ELR (cell line): Measurements from ENCODE around the gene DLG2.
A peak's percentile ranks its signal among the peaks of the same experiment; 100 is the strongest.

Experiments
- DNase-seq: peaks from one replicate; pipeline ENCODE4 v3.0.0-alpha.2; 2015; ENCODE audit warnings: low read depth

The DLG2 gene

GRCh38 chr11:83572581-83573496 is 2054.3 kb downstream of the DLG2 start:
- DNase-seq: peak; percentile 47

- DNase-seq: no peak
Observed at GRCh38 chr11:83571302-83571701, 2055.8 kb downstream of the DLG2 start.

- no peak for DNase-seq
Observed at GRCh38 chr11:83569134-83569805, 2057.9 kb downstream of the DLG2 start.

GRCh38 chr11:83568516-83568915 is 2058.6 kb downstream of the DLG2 start:
- no peak for DNase-seq

GRCh38 chr11:83566950-83567349 is 2060.2 kb downstream of the DLG2 start:
- peak; percentile 61 for DNase-seq

GRCh38 chr11:83564870-83565269 is 2062.3 kb downstream of the DLG2 start:
- DNase-seq: no peak

- no peak for DNase-seq
Observed at GRCh38 chr11:83558281-83558680, 2068.9 kb downstream of the DLG2 start.

- DNase-seq: no peak
Observed at GRCh38 chr11:83557653-83558052, 2069.5 kb downstream of the DLG2 start.

- DNase-seq: no peak
Observed at GRCh38 chr11:83554876-83555275, 2072.3 kb downstream of the DLG2 start.

GRCh38 chr11:83549984-83550667 is 2077.0 kb downstream of the DLG2 start:
- no peak for DNase-seq

GRCh38 chr11:83546368-83546767 is 2080.8 kb downstream of the DLG2 start:
- DNase-seq: no peak

GRCh38 chr11:83545494-83546260 is 2081.5 kb downstream of the DLG2 start:
- DNase-seq: no peak

GRCh38 chr11:83544846-83545245 is 2082.3 kb downstream of the DLG2 start:
- DNase-seq: no peak

GRCh38 chr11:83543706-83544439 is 2083.3 kb downstream of the DLG2 start:
- DNase-seq: no peak

GRCh38 chr11:83542861-83543260 is 2084.3 kb downstream of the DLG2 start:
- DNase-seq: no peak

- no peak for DNase-seq
Observed at GRCh38 chr11:83540728-83541127, 2086.4 kb downstream of the DLG2 start.

- no peak for DNase-seq
Observed at GRCh38 chr11:83540112-83540675, 2086.9 kb downstream of the DLG2 start.

- DNase-seq: no peak
Observed at GRCh38 chr11:83538286-83538685, 2088.9 kb downstream of the DLG2 start.

GRCh38 chr11:83537131-83537610 is 2090.0 kb downstream of the DLG2 start:
- DNase-seq: no peak

- no peak for DNase-seq
Observed at GRCh38 chr11:83533166-83533565, 2094.0 kb downstream of the DLG2 start.

GRCh38 chr11:83528877-83529276 is 2098.3 kb downstream of the DLG2 start:
- DNase-seq: no peak
